GM10266 (cell line): Measurements from ENCODE around the gene TSC22D1.

Experiments used
- DNase-seq: peaks from one replicate; pipeline ENCODE4 v3.0.0; 2012; ENCODE audit errors: extremely low spot score
- TF ChIP-seq, protein P1 (sequence below): IDR thresholded peaks from 2 replicates; pipeline ENCODE4 v1.5.1; 2012; ENCODE audit warnings: mild to moderate bottlenecking, low read depth; ENCODE audit not compliant: control insufficient read depth, insufficient read depth; ENCODE audit errors: missing control alignments

Gene TSC22D1

DNA sequence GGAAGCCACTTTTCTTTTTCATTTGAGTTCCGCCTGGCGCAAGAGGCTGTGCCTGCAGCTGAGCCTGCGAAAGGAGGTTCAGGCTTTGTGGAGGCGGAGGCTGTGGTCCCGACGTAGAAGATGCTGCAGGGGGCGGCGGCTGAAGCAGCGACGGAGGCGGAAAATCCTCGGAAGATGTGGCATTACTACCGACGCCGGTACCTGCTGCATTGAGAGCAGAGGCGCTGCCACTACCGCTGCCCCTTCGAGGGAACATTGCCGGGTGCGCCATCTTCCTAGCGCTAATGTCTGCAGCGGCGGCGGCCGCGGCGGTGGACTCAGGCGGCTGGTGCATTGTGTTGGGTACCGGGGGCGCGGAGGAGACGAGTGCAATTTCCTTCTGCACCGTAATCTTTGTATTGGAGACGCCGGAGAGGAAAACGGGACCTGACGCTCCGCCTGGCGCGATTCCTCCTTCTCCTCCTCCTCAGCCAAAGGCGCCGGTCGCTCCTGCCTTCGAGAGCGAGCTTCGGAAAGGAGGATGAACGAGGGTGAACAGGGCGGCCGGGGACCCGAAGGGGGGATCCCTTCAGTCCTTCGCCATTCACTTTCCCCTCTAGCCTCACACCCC, at the start of gene TSC22D1:
Gene TSC22D1 (minus strand): TSS at position 590 of the 610 bp plus-strand sequence. CDS start 256 bp downstream, at position 334.
- DNase-seq: peak; percentile 47
- TF ChIP-seq, protein P1, sequence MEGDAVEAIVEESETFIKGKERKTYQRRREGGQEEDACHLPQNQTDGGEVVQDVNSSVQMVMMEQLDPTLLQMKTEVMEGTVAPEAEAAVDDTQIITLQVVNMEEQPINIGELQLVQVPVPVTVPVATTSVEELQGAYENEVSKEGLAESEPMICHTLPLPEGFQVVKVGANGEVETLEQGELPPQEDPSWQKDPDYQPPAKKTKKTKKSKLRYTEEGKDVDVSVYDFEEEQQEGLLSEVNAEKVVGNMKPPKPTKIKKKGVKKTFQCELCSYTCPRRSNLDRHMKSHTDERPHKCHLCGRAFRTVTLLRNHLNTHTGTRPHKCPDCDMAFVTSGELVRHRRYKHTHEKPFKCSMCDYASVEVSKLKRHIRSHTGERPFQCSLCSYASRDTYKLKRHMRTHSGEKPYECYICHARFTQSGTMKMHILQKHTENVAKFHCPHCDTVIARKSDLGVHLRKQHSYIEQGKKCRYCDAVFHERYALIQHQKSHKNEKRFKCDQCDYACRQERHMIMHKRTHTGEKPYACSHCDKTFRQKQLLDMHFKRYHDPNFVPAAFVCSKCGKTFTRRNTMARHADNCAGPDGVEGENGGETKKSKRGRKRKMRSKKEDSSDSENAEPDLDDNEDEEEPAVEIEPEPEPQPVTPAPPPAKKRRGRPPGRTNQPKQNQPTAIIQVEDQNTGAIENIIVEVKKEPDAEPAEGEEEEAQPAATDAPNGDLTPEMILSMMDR: no peak

DNA sequence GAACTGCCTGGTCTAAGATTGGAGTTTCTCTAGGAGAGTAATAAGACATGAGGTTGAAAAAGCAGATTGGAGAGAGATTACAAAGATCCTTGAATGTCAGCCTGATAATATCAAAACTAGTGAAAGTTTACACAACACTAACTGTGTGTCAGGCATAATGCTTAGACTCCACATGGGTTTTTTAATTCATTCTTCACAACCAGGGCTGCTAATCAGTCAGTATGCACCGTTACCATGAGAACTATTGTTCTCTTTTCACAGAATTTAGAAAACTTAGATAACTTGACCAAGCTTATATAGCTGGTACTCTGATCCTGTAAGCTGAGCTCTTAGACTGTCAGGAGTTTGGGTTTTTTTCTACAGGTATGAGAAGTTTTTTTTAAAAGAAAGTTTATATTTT, 46.6 kb upstream of the TSC22D1 start:
- DNase-seq: no peak
- TF ChIP-seq, protein P1: no peak

- TF ChIP-seq, protein P1: no peak
- DNase-seq: no peak
Measured at GRCh38 chr13:44622261-44622660, 46.1 kb upstream of the TSC22D1 start.

GRCh38 chr13:44620057-44620456, 43.9 kb upstream of the TSC22D1 start:
- TF ChIP-seq, protein P1: no peak
- DNase-seq: no peak

DNA sequence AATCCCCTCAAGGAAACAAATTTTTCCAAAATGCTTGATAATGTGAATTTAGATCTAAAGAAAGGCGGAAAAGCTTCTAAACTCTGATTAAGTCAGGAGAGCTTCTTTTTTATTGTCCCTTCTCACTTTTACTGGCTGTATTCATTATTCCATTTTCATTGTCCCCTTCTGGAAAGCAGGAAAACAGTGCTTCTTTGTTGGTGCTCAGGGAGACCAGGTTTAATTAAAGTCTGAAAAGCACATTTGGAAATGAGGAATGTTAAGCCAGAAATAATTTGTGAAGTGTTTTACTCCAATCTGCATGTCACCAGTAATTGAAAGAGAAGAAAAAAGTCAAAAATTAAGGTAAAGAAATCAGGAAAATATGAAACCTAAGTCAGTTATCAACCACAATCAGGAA, 43.5 kb upstream of the TSC22D1 start:
- no peak for DNase-seq
- TF ChIP-seq, protein P1: no peak

GRCh38 chr13:44618326-44618725, 42.2 kb upstream of the TSC22D1 start:
- no peak for DNase-seq
- TF ChIP-seq, protein P1: no peak

GRCh38 chr13:44617648-44618047, 41.5 kb upstream of the TSC22D1 start:
- TF ChIP-seq, protein P1: no peak
- DNase-seq: no peak
